Measurements from ENCODE around the gene PACS1.

PACS1 gene

DNA sequence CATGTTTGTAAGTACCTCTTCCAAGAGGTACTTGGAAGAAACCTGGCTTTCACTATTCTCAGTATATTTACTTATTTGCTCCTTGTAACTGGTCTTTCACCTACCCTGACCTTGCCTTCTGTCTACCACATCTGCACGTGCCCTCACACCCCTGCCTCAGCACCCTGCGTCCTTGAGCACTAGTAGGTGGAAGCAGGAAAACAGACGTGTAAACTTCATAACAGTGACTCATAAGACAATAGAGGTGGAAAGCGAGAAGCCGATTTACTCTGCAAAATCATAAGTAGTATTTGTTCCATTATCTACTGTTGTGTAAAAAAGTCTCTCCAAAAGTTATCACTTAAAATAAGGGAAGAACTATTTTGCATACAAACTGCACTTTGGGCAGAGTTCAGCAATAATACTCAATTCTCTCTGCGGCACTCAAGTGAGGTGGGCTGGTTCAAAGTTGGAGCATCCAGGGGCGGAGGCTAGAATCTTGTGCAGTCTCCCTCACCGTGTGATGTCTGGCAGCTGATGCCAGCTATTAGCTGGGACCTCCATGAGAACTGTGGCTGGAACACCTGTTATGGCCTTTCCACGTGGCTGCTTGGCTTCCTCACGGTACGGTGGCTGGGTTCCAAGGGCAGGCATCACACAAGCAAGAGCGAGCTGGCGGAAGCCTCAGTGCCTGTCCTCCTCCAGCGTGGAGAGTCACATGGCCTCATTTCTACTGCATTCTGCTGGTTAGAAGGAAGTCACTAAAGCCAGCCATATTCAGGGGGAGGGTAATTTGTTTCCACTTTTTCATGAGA, 30.4 kb downstream of the PACS1 start:
- Histone ChIP-seq H3K9me2 (replicated peaks; ENCODE audit: low read depth, low read length) (no peaks in the 10 kb centered on the region), H3K27me3 (ENCODE audit: insufficient read depth, low read length, poor library complexity, severe bottlenecking) (no peaks in the 10 kb centered on the region), H3K79me2 (ENCODE audit: insufficient read depth, low read length) (no peaks in the 10 kb centered on the region), H3K4me2 (ENCODE audit: low read depth, low read length, poor library complexity, severe bottlenecking) (peak overlapping the region; percentile 15), H3K9ac (ENCODE audit: low read depth, low read length, poor library complexity, severe bottlenecking) (no peak overlapping the region), H3K4me1 (ENCODE audit: insufficient read depth, low read length, poor library complexity, severe bottlenecking) (peaks cover 11% of the 10 kb centered on the region), H3K9me3 (ENCODE audit: insufficient read depth, low read depth, low read length) (no peaks in the 10 kb centered on the region), H3K36me3 (ENCODE audit: insufficient read depth, low read length) (no peaks in the 10 kb centered on the region), H3K4me3 (ENCODE audit: low read length, poor library complexity, severe bottlenecking) (no peak overlapping the region), H2AFZ (ENCODE audit: low read length) (peak overlapping the region; percentile 33; the same call in 1 of the 2 replicates), H3F3A (ENCODE audit: low read depth) (no peaks in the 10 kb centered on the region), H4K20me1 (ENCODE audit: insufficient read depth, low read length, poor library complexity, severe bottlenecking) (no peaks in the 10 kb centered on the region)
- TF ChIP-seq EZH2phosphoT487 (IDR thresholded peaks at IDR 0.05; ENCODE audit: borderline replicate concordance): no peak
- TF ChIP-seq, protein P1, sequence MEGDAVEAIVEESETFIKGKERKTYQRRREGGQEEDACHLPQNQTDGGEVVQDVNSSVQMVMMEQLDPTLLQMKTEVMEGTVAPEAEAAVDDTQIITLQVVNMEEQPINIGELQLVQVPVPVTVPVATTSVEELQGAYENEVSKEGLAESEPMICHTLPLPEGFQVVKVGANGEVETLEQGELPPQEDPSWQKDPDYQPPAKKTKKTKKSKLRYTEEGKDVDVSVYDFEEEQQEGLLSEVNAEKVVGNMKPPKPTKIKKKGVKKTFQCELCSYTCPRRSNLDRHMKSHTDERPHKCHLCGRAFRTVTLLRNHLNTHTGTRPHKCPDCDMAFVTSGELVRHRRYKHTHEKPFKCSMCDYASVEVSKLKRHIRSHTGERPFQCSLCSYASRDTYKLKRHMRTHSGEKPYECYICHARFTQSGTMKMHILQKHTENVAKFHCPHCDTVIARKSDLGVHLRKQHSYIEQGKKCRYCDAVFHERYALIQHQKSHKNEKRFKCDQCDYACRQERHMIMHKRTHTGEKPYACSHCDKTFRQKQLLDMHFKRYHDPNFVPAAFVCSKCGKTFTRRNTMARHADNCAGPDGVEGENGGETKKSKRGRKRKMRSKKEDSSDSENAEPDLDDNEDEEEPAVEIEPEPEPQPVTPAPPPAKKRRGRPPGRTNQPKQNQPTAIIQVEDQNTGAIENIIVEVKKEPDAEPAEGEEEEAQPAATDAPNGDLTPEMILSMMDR (conservative IDR thresholded peaks at IDR 0.05; ENCODE audit: low read length): no peak

DNA sequence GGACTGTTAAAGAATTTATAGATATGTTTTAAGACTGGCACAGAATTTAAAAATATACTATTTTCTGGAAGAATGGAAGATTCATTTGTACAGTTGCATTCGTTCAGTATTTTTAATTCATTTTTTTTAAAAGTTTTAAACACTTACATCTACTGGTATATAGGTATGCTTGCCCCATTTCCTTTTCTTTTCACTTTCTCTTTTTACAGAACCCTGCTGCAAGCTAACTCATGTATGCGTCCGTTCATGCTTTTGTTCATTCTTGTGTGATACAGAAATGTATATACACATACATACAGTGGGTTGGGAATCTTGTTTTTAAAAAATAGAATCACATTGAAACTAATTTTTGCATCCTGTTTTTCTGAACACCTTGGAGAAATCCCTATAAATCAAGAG, 31.0 kb downstream of the PACS1 start:
- no peaks in the 10 kb centered on the region for H3K9me2 ChIP-seq (replicated peaks; ENCODE audit: low read depth, low read length)
- H3K4me3 ChIP-seq (ENCODE audit: low read length, poor library complexity, severe bottlenecking): no peak overlapping the region
- H3K9ac ChIP-seq (ENCODE audit: low read depth, low read length, poor library complexity, severe bottlenecking): no peak overlapping the region
- no peaks in the 10 kb centered on the region for H3F3A ChIP-seq (ENCODE audit: low read depth)
- H3K4me1 ChIP-seq (ENCODE audit: insufficient read depth, low read length, poor library complexity, severe bottlenecking): peaks cover 11% of the 10 kb centered on the region
- peak overlapping the region; percentile 15 for H3K4me2 ChIP-seq (ENCODE audit: low read depth, low read length, poor library complexity, severe bottlenecking)
- no peaks in the 10 kb centered on the region for H3K79me2 ChIP-seq (ENCODE audit: insufficient read depth, low read length)
- peak overlapping the region; percentile 33; the same call in 1 of the 2 replicates for H2AFZ ChIP-seq (ENCODE audit: low read length)
- TF ChIP-seq, protein P1 (conservative IDR thresholded peaks at IDR 0.05; ENCODE audit: low read length): no peak
- TF ChIP-seq EZH2phosphoT487 (IDR thresholded peaks at IDR 0.05; ENCODE audit: borderline replicate concordance): no peak
- H3K36me3 ChIP-seq (ENCODE audit: insufficient read depth, low read length): no peaks in the 10 kb centered on the region
- no peaks in the 10 kb centered on the region for H3K9me3 ChIP-seq (ENCODE audit: insufficient read depth, low read depth, low read length)
- no peaks in the 10 kb centered on the region for H4K20me1 ChIP-seq (ENCODE audit: insufficient read depth, low read length, poor library complexity, severe bottlenecking)
- H3K27me3 ChIP-seq (ENCODE audit: insufficient read depth, low read length, poor library complexity, severe bottlenecking): no peaks in the 10 kb centered on the region

DNA sequence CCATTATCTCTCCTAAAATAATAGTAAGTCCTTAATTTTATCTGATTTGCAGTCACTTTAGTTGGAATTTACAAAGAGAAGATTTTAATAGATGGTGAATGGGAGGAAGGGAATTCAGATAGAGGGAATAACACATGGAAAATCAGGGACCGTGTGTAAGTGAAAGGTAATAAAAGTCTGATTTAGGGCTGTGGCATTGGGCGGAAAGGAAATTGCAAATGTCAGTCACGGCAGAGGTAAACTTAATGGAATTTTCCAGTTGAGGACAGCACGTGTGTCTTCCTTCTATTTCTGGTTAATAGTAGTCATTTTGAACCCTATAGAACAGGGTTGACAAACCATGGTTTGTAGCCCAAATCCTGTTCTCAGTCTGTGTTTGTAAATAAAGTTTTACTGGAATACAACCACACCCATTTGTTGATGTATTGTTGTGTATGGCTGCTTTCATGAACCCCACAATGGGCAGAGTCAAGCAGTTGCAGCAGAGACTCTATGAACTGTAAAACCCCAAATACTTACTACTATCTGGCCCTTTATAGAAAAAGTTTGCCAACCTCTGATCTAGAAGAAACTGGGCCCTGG, 34.1 kb downstream of the PACS1 start:
- Histone ChIP-seq H3K36me3 (ENCODE audit: insufficient read depth, low read length) (no peaks in the 10 kb centered on the region), H3F3A (ENCODE audit: low read depth) (no peaks in the 10 kb centered on the region), H3K9me2 (replicated peaks; ENCODE audit: low read depth, low read length) (no peaks in the 10 kb centered on the region), H2AFZ (ENCODE audit: low read length) (no peak overlapping the region), H3K4me2 (ENCODE audit: low read depth, low read length, poor library complexity, severe bottlenecking) (no peak overlapping the region), H3K27me3 (ENCODE audit: insufficient read depth, low read length, poor library complexity, severe bottlenecking) (no peaks in the 10 kb centered on the region), H3K9ac (ENCODE audit: low read depth, low read length, poor library complexity, severe bottlenecking) (no peak overlapping the region), H3K4me1 (ENCODE audit: insufficient read depth, low read length, poor library complexity, severe bottlenecking) (peaks cover 16% of the 10 kb centered on the region), H3K4me3 (ENCODE audit: low read length, poor library complexity, severe bottlenecking) (no peak overlapping the region), H4K20me1 (ENCODE audit: insufficient read depth, low read length, poor library complexity, severe bottlenecking) (no peaks in the 10 kb centered on the region), H3K79me2 (ENCODE audit: insufficient read depth, low read length) (no peaks in the 10 kb centered on the region), H3K9me3 (ENCODE audit: insufficient read depth, low read depth, low read length) (no peaks in the 10 kb centered on the region)
- no peak for TF ChIP-seq EZH2phosphoT487 (IDR thresholded peaks at IDR 0.05; ENCODE audit: borderline replicate concordance)
- TF ChIP-seq, protein P1 (conservative IDR thresholded peaks at IDR 0.05; ENCODE audit: low read length): no peak
